8988T (cell line): Measurements from ENCODE around the gene SLC41A3.
A peak's percentile ranks its signal among the peaks of the same experiment; 100 is the strongest.
"Not testable (repeated sequence)": the region's sequence is repeated elsewhere in the genome, so short reads cannot be mapped to it uniquely, and the experiment has no call there.

Source experiments
- DNase-seq: peaks from one replicate; pipeline ENCODE4 v3.0.0; 2011

The SLC41A3 gene

DNA sequence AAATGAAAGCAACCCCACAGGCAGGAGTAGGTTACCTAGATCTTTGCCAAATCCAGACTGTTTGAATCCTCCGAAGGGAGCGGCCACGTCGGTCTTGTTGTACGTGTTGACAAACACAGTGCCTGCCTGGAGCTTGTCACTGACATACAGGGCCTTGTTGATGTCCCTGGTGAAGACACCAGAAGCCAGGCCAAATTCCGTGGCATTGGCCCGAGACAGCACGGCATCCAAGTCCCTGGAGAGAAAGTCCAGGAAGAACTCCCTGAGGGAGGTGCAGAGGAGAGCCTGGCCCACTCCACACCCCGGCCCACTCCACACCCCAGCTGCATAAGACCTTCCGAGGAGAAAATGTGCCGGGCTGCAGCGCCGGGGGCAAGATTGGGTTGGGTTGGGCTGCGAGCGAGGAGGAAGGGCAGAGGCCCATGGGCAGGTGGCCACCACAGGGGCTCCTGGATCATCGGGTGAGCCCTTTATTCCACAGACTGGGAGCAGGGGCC lies 21.8 kb upstream of the SLC41A3 start:
- no peak for DNase-seq

- DNase-seq, result no peak
Observed at GRCh38 chr3:126104742-126105605, 21.1 kb upstream of the SLC41A3 start.

- no peak for DNase-seq
Observed at GRCh38 chr3:126104028-126104635, 20.2 kb upstream of the SLC41A3 start.

DNA sequence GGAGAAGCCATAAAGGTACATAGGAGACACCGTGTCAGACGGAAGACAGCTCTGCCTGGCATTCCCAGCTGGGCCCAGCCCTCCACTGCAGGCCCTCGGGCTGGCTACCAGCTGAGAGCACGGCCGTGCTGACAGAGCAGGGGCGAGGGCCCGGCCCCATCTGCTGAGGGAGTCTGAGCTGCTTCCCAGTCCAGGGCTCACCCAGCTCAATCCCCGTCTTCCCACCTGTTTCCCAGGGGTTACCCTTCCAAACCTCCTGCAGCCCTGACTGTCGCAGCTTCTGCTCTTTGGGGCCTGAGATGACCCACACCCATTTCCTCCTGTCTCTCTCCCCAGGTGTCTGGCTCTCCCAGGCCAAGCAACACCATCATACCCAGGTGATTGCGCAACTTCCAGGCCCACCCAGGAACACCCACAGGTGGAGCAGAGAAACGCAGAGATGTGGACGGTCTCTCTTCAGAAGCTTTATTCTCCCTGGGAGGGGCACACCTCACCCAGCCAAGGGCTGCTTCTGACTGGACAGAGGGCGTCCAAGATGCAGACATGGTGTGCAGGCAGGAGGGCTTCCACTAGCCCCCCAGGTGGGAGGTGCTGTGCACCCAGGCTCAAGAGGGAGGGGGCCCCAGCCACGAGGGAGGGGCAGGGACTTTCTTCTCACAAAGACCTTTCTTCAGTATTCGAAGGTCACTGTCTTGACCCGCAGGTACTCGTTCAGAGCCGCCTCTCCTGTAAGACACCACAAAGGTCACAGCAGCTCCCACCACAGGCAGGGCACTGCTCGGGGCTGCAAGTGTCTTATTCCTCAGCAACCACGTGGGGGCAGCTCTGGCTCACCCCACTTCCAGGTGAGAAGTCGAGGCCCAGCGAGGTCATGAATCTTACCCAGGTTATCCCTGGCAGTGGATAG lies 19.4 kb upstream of the SLC41A3 start:
- no peak for DNase-seq

DNA sequence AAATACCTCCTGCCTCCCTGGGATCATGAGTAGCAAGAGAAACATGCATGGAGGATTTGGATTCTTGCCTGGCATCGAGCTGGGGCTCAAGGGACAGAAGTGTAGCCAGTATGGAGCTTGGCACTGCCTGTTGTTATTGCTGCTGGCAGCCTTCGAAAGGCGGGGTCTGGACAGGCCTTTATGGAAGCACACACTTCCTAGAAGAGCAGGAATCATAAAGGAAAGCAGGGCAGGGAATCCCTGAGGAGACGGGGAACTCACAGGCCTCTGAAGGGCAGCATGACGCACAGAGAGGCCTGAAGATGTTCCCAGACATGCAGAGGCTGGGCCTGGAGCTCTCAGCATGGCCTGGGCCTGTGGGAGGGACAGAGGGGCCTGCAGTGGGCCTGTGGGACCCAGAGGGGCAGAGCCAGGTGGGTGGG lies 18.6 kb upstream of the SLC41A3 start:
- no peak for DNase-seq

- no peak for DNase-seq
Observed at GRCh38 chr3:126102011-126102410, 18.1 kb upstream of the SLC41A3 start.

- DNase-seq, result no peak
Observed at GRCh38 chr3:126101521-126101982, 17.6 kb upstream of the SLC41A3 start.

- no peak for DNase-seq
Observed at GRCh38 chr3:126100634-126101301, 16.8 kb upstream of the SLC41A3 start.

DNA sequence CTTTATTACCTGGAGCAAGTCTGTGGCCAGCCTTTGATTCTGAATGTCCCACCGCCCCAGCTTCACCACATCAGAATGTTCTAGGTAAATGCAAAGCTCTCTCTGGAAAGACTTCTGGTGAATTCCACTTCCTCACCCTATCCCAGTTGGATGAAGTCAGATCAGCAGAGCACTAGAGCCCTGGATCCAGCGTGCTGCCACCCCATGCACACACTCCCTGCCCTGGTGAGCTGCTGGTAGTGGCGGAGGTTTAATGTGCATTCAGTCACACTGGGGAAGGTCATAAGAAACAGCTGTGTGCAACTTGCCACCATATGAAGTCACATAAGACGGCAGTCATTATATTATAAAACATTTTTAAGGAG lies 16.3 kb upstream of the SLC41A3 start:
- DNase-seq, result no peak

- DNase-seq, result no peak
Observed at GRCh38 chr3:126098391-126098858, 14.5 kb upstream of the SLC41A3 start.

- DNase-seq, result no peak
Observed at GRCh38 chr3:126097801-126098200, 13.9 kb upstream of the SLC41A3 start.

- DNase-seq, result not testable (repeated sequence)
Observed at GRCh38 chr3:126096274-126096673, 12.3 kb upstream of the SLC41A3 start.

DNA sequence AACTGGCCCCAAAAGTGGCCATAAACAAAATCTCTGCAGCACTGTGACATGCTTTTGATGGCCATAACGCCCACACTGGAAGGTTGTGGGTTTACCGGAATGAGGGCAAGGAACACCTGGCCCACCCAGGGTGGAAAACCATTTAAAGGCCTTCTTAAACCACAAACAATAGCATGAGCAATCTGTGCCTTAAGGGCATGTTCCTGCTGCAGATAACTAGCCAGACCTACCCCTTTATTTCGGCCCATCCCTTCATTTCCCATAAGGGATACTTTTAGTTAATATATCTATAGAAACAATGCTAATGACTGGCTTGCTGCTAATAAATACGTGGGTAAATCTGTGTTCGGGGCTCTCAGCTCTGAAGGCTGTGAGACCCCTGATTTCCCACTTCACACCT lies 8.2 kb upstream of the SLC41A3 start:
- not testable (repeated sequence) for DNase-seq

DNA sequence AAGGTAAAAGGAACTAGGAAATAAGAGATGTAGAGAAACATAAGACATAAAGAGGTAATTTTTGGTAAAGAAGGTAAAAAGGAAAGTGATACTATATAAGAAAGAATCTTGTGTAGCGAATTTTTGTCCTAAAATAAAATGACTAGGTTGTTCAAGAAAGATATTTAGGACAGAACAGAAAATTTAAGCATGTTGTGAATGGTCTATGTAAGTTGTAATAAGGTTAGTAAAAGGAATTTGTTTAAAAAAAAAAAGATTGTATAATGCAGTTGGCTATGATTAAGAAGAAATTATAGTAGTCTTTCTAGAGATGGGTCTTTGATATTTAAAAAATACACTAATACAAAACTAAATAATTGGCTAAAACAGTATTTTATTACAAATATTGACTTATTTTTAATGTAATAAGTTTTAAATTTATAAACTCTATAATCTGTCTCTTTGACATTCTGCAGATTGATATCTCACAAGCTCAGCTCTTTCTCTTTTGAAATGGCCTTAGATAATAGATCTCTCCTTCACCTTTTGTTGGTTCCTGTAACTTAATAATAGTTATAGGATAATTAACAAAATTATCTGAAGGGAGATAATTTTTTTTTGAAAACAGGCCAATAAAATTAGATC lies 3.7 kb upstream of the SLC41A3 start:
- no peak for DNase-seq

DNA sequence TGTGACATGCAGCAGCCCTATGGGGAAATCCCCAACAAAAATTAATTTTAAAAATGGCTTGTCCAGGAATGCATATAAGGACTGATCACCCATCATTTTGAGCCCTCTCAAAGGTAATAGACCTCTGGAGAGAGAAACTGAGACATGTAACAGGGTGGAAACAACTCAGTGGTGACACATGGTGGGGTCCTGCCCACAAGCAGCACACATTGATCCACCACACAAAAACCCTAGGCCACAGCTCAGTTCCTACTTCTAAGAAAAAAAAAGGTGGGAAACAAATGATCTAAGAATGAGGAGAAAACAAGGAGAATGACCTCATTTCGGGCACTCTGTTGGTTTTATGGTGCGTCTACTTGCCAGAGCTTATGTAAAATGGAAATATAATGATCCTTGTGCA lies 1.9 kb upstream of the SLC41A3 start:
- DNase-seq, result no peak

- DNase-seq, result no peak
Observed at GRCh38 chr3:126085276-126085675, 1.4 kb upstream of the SLC41A3 start.

- no peak for DNase-seq
Observed at GRCh38 chr3:126084768-126085180, 850 bp upstream of the SLC41A3 start.

GRCh38 chr3:126083511-126083912 lies 412 bp downstream of the SLC41A3 start:
- DNase-seq, result peak; percentile 44

DNA sequence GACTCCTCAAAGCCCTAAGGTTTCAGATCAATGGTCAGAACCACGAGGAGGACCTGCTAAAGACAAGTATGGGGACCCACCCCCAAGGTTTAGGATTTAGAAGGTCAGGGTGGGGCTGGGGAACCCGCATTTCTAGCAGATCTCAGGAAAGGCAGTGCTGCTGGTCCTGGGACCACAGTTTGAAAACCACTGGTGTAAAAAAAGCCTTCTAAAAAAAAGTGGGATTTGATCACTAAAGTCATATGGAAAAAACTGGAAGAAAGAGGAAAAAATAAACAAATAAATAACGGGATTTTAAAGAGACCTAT lies 832 bp downstream of the SLC41A3 start:
- DNase-seq, result no peak

- no peak for DNase-seq
Observed at GRCh38 chr3:126082362-126083137, 1.4 kb downstream of the SLC41A3 start.
